Testis (tissue), 3 donors: ENCODE measurements around the gene PRR7. TPM values are rescaled to one million over a fixed set of nuclear protein-coding genes. Genes with fewer than 3 reads are reported as not detected.

ENCODE experiments used
- DNase-seq: peaks from one replicate; pipeline ENCODE4 v3.0.0-alpha.2; 2019
- H3K27ac ChIP-seq, 2 donors: fragments of 200-600 bp; sonication (generic); one replicate each; pipeline ENCODE4 v1.5.1; 2019
- H3K27me3 ChIP-seq: fragments of 200-600 bp; sonication (generic); one replicate; pipeline ENCODE4 v1.5.1; 2019
- H3K36me3 ChIP-seq: fragments of 200-600 bp; sonication (generic); one replicate; pipeline ENCODE4 v1.5.1; 2017; ENCODE audit warnings: low read depth; ENCODE audit errors: missing control alignments
- H3K4me1 ChIP-seq: fragments of 200-600 bp; sonication (generic); one replicate; pipeline ENCODE4 v1.5.1; 2019
- H3K4me3 ChIP-seq, 2 donors: fragments of 200-600 bp; sonication (generic); one replicate each; pipeline ENCODE4 v1.5.1; 2017 to 2019
- H3K9me3 ChIP-seq: fragments of 200-600 bp; sonication (generic); one replicate; pipeline ENCODE4 v1.5.1; 2017
- CTCF ChIP-seq, 3 experiments: fragments of 450-650 bp in 2 of 3; fragments of 200-600 bp in 1 of 3; sonication (generic) in 1 of 3; IDR thresholded peaks; one replicate each; pipeline ENCODE4 v1.5.1; 2016 to 2019; ENCODE audit warnings: antibody characterized with exemption in 3 of 3, mild to moderate bottlenecking in 2 of 3, moderate library complexity in 1 of 3
- POLR2A ChIP-seq: fragments of 450-650 bp; IDR thresholded peaks from one replicate; pipeline ENCODE4 v1.6.1; 2017; ENCODE audit warnings: antibody characterized with exemption, mild to moderate bottlenecking, moderate library complexity
- WGBS, 2 donors: methylation state at CpG; one replicate each; pipeline ENCODE4 v1.1.5; 2018; 5-methylcytosine and 5-hydroxymethylcytosine counted together
- intact Hi-C: fragments of 100-400 bp; cut with DNase I; formaldehyde crosslinking; loops from one replicate; pipeline ENCODE4 v1.15.1; 2023; ENCODE audit warnings: low total_unique reads
- polyA plus RNA-seq: library from polyadenylated mRNA; stranded (reverse); fragments of 350-450 nt; fragmentation: Illumina TruSeq; extraction: RNeasy Lipid Tissue Mini Kit (QIAGEN cat#74804); gene quantifications from one replicate; pipeline ENCODE4 v1.2.3, GENCODE V29; 2014; ENCODE audit warnings: low read depth, low replicate concordance; ENCODE audit not compliant: insufficient read depth
- total RNA-seq, 2 donors: library from RNA; depleted of rRNA; stranded (reverse); fragments of >200 nt; gene quantifications; one replicate each; pipeline ENCODE4 v1.2.3, GENCODE V29; 2016

The PRR7 gene
- total and polyA plus RNA-seq, 3 donors from 2014 or later, result 2.8 to 23.2 (median 19.9) TPM

- Histone ChIP-seq H3K27ac (no peak overlapping the region), H3K4me3 (peak overlapping the region in 1 of 2 donors; percentile 65), H3K9me3 (no peaks in the 10 kb centered on the region), H3K36me3 (no peaks in the 10 kb centered on the region), H3K27me3 (no peaks in the 10 kb centered on the region), H3K4me1 (peaks cover 16% of the 10 kb centered on the region)
- DNase-seq, result peak; percentile 68
- 0 to 14% methylated on average over 5 to 23 of the region's 23 CpGs for WGBS, 2 donors
- no peak for TF ChIP-seq CTCF (IDR thresholded peaks at IDR 0.05)
- TF ChIP-seq POLR2A, result no peak
- intact Hi-C loops, result no loop called here
Observed at GRCh38 chr5:177447611-177448243, 1.1 kb downstream of the PRR7 start.

- H3K36me3 ChIP-seq, result no peaks in the 10 kb centered on the region
- no peaks in the 10 kb centered on the region for H3K9me3 ChIP-seq
- intact Hi-C loops, result no loop called here
- no peak overlapping the region for H3K4me3 ChIP-seq
- 77% methylated on average over 6 of the region's 6 CpGs for WGBS, 2 donors
- no peak for DNase-seq
- TF ChIP-seq CTCF (IDR thresholded peaks at IDR 0.05) (no peak), POLR2A (no peak)
- H3K4me1 ChIP-seq, result peaks cover 17% of the 10 kb centered on the region
- H3K27ac ChIP-seq, result no peak overlapping the region
- H3K27me3 ChIP-seq, result no peaks in the 10 kb centered on the region
Observed at GRCh38 chr5:177448244-177448950, 1.8 kb downstream of the PRR7 start.

- Histone ChIP-seq H3K4me3 (no peak overlapping the region), H3K4me1 (peaks cover 26% of the 10 kb centered on the region), H3K36me3 (no peaks in the 10 kb centered on the region), H3K27me3 (no peaks in the 10 kb centered on the region), H3K27ac (no peak overlapping the region), H3K9me3 (no peaks in the 10 kb centered on the region)
- no peak for DNase-seq
- 85 to 93% methylated on average over 12 to 18 of the region's 18 CpGs for WGBS, 2 donors
- TF ChIP-seq CTCF (IDR thresholded peaks at IDR 0.05) (no peak), POLR2A (no peak)
- intact Hi-C loops, result no loop called here
Observed at GRCh38 chr5:177449140-177450061, 2.8 kb downstream of the PRR7 start.

GRCh38 chr5:177450667-177451424 lies 4.2 kb downstream of the PRR7 start:
- peak; percentile 64 for DNase-seq
- Histone ChIP-seq H3K9me3 (no peaks in the 10 kb centered on the region), H3K4me3 (no peak overlapping the region), H3K36me3 (no peaks in the 10 kb centered on the region), H3K27me3 (no peaks in the 10 kb centered on the region), H3K27ac (no peak overlapping the region), H3K4me1 (peaks cover 26% of the 10 kb centered on the region)
- 70 to 84% methylated on average over 8 to 9 of the region's 10 CpGs for WGBS, 2 donors
- intact Hi-C loops, result no loop called here
- TF ChIP-seq POLR2A (no peak), CTCF (IDR thresholded peaks at IDR 0.05) (no peak)
